ENCODE data around the gene FGR. TPM values are rescaled to one million over a fixed set of nuclear protein-coding genes. Genes with fewer than 3 reads are reported as not detected.
A peak's percentile ranks its signal among the peaks of the same experiment; 100 is the strongest.

The FGR gene
- polyA plus RNA-seq, 1 of the 3 experiments (the other 2 are of a cell fraction) = not detected

GRCh38 chr1:27577504-27578188 is 57.3 kb downstream of the FGR start (continued):
- TF ChIP-seq EZH2phosphoT487 (IDR thresholded peaks at IDR 0.05; ENCODE audit: borderline replicate concordance, low read depth) (no peak), REST (IDR thresholded peaks at IDR 0.05; ENCODE audit: low read depth, low read length) (no peak), FOSL2 (IDR thresholded peaks at IDR 0.05; ENCODE audit: borderline replicate concordance, low read depth) (no peak), TEAD4 (IDR thresholded peaks at IDR 0.05; ENCODE audit: borderline replicate concordance, insufficient read depth) (no peak), ELF1 (IDR thresholded peaks at IDR 0.05) (no peak), SIN3A (IDR thresholded peaks at IDR 0.05; ENCODE audit: borderline replicate concordance, low read depth, low read length) (no peak), RXRA (IDR thresholded peaks at IDR 0.05; ENCODE audit: borderline replicate concordance, low read depth) (no peak), USF1 (IDR thresholded peaks at IDR 0.05; ENCODE audit: borderline replicate concordance, low read depth) (no peak)

- Histone ChIP-seq H3K4me3 (ENCODE audit: low read depth in 2 of 2, low read length in 1 of 2) (no peak overlapping the region), H3F3A (replicated peaks; ENCODE audit: insufficient read depth) (peaks cover 6% of the 10 kb centered on the region), H3K27ac (ENCODE audit: low read depth in 2 of 2, low read length in 1 of 2) (no peak overlapping the region), H4K20me1 (ENCODE audit: insufficient read depth) (peaks cover 57% of the 10 kb centered on the region), H3K27me3 (ENCODE audit: insufficient read depth) (no peaks in the 10 kb centered on the region), H3K36me3 (replicated peaks in 1 of 2; ENCODE audit: control insufficient read depth in 1 of 2, insufficient read depth in 2 of 2, low read length in 1 of 2) (no peaks in the 10 kb centered on the region), H3K4me1 (ENCODE audit: control insufficient read depth in 1 of 2, insufficient read depth in 2 of 2, low read depth in 1 of 2, low read length in 1 of 2) (peaks cover 43 to 47% of the 10 kb centered on the region in 2 experiments; a peak in 3 of 4 replicates), H3K9me2 (no peaks in the 10 kb centered on the region), H3K79me2 (ENCODE audit: insufficient read depth) (peaks cover 72% of the 10 kb centered on the region; the same call in 1 of the 2 replicates), H3K9ac (no peak overlapping the region), H2AFZ (ENCODE audit: low read depth) (no peak overlapping the region), H3K9me3 (no peaks in the 10 kb centered on the region), H3K4me2 (0 out of 2 replicates have a peak overlapping the region, but pooled peaks have one; percentile 70)
- no peak for DNase-seq
- CTCF ChIA-PET = interaction anchor here (0.8 to 11.9 kb wide), 8 partner anchors 8 to 181 kb away, joined by 3 to 131 read pairs (median 4); no protein-coding TSS in a partner anchor
- TF ChIP-seq PBX3 (IDR thresholded peaks at IDR 0.05) (no peak), FOXJ3 (CRISPR knock-in tag; IDR thresholded peaks at IDR 0.05) (no peak), NFIC (IDR thresholded peaks at IDR 0.05; ENCODE audit: borderline replicate concordance) (no peak), ZBTB33 (IDR thresholded peaks at IDR 0.05; ENCODE audit: borderline replicate concordance, low read depth) (no peak), FOSL2 (IDR thresholded peaks at IDR 0.05; ENCODE audit: borderline replicate concordance, low read depth) (no peak), SIN3A (IDR thresholded peaks at IDR 0.05; ENCODE audit: borderline replicate concordance, low read depth, low read length) (no peak), GATA2 (CRISPR knock-in tag; IDR thresholded peaks at IDR 0.05) (no peak), TAF1 (IDR thresholded peaks at IDR 0.05; ENCODE audit: borderline replicate concordance, low read depth, low read length) (no peak), IRF3 (IDR thresholded peaks at IDR 0.05; ENCODE audit: low read depth, low read length) (no peak), TCF12 (IDR thresholded peaks at IDR 0.05) (no peak), POLR2AphosphoS5 (IDR thresholded peaks at IDR 0.05; ENCODE audit: low read depth, low read length) (no peak), EP300 (IDR thresholded peaks at IDR 0.05; ENCODE audit: borderline replicate concordance in 1 of 2, low read depth in 1 of 2, low read length in 1 of 2) (no peak), RFX5 (IDR thresholded peaks at IDR 0.05; ENCODE audit: low read length) (no peak), CHD2 (IDR thresholded peaks at IDR 0.05; ENCODE audit: low read length, partially characterized antibody) (no peak), ELF1 (IDR thresholded peaks at IDR 0.05) (no peak)
- POLR2A ChIA-PET = no interaction called here
- 82% methylated on average over 6 of the region's 7 CpGs for WGBS (ENCODE audit: low lambda C conversion rate)
Observed at GRCh38 chr1:27576806-27577227, 58.2 kb downstream of the FGR start.
